ENCODE results near the gene MYBPC2.
"Not testable (repeated sequence)": the region's sequence is repeated elsewhere in the genome, so short reads cannot be mapped to it uniquely, and the experiment has no call there.

MYBPC2 gene

GRCh38 chr19:50435627-50436026 lies 2.9 kb downstream of the MYBPC2 start:
- Histone ChIP-seq H3K27me3 (no peaks in the 10 kb centered on the region), H3K36me3 (no peaks in the 10 kb centered on the region), H3K4me3 (ENCODE audit: low read depth, low read length) (no peak overlapping the region), H3K9me3 (no peaks in the 10 kb centered on the region), H3K4me1 (peaks cover 7% of the 10 kb centered on the region)
- DNase-seq: no peak
- no peak for TF ChIP-seq CTCF (IDR thresholded peaks at IDR 0.05; ENCODE audit: low read depth, low read length)

DNA sequence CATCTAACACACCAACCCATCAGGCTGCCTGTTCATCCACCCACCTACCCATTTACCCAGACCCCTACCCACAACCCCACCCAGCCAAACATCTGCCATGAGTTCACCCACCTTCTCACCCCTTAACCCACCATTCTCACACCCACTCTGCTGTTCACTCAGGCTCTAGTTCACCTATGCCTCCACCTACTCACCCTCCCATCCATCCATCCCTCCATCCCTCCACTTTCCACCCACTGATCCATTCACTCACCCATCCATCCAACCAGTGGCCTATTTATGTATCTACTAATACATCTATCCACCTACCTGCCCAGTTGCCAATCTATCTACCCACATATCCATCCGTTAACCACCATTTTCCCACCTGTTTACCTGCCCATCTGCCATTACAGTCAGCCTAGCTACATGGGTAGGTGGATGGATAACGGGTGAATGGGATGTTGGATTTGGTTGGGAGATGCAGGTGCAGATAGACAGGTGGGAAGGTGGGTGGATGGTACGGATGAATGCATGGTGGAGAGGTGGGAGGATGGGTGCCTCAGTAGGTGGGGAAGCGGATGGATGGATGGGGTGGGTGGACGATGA lies 5.3 kb downstream of the MYBPC2 start:
- Histone ChIP-seq H3K4me1 (peaks cover 5% of the 10 kb centered on the region), H3K27me3 (no peaks in the 10 kb centered on the region; the same call in 1 of the 2 replicates), H3K9me3 (no peaks in the 10 kb centered on the region), H3K4me3 (ENCODE audit: low read depth, low read length) (no peak overlapping the region), H3K36me3 (no peaks in the 10 kb centered on the region)
- TF ChIP-seq CTCF (IDR thresholded peaks at IDR 0.05; ENCODE audit: low read depth, low read length): no peak
- DNase-seq: no peak

- not testable (repeated sequence) for DNase-seq; H3K9me3 ChIP-seq; H3K4me1 ChIP-seq; H3K27me3 ChIP-seq; H3K36me3 ChIP-seq; H3K4me3 ChIP-seq (ENCODE audit: low read depth, low read length)
Observed at GRCh38 chr19:50439130-50439529, 6.4 kb downstream of the MYBPC2 start.

- no peaks in the 10 kb centered on the region for H3K36me3 ChIP-seq
- no peaks in the 10 kb centered on the region; the same call in 1 of the 2 replicates for H3K27me3 ChIP-seq
- no peak for TF ChIP-seq CTCF (IDR thresholded peaks at IDR 0.05; ENCODE audit: low read depth, low read length)
- H3K4me3 ChIP-seq (ENCODE audit: low read depth, low read length): no peak overlapping the region
- no peaks in the 10 kb centered on the region for H3K4me1 ChIP-seq
- no peaks in the 10 kb centered on the region for H3K9me3 ChIP-seq
- DNase-seq: no peak
Observed at GRCh38 chr19:50444059-50444458, 11.4 kb downstream of the MYBPC2 start.

DNA sequence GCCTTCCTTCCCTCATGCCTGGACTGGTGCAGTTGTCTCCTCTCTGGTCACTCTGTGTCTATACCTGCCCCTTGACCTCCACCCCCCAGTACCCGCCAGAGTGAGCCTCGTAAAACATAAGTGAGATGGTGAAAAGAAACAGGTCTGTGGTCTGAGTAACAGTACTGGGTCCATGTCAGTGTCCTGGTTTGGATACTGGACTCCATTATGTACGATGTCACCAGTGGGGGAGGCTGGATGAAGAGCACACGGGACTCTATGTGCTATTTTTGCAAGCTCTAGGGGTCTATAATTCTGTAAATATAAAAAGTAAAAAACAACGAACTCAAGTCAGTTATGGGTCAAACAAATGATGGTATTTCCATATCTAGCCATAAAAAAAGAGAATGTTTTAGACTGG lies 14.4 kb downstream of the MYBPC2 start:
- H3K27me3 ChIP-seq: no peaks in the 10 kb centered on the region; the same call in 1 of the 2 replicates
- DNase-seq: no peak
- H3K4me3 ChIP-seq (ENCODE audit: low read depth, low read length): no peak overlapping the region
- H3K4me1 ChIP-seq: no peaks in the 10 kb centered on the region
- H3K36me3 ChIP-seq: no peaks in the 10 kb centered on the region
- H3K9me3 ChIP-seq: no peaks in the 10 kb centered on the region
- TF ChIP-seq CTCF (IDR thresholded peaks at IDR 0.05; ENCODE audit: low read depth, low read length): no peak

- H3K27me3 ChIP-seq: no peaks in the 10 kb centered on the region
- H3K36me3 ChIP-seq: no peaks in the 10 kb centered on the region
- TF ChIP-seq CTCF (IDR thresholded peaks at IDR 0.05; ENCODE audit: low read depth, low read length): no peak
- H3K4me3 ChIP-seq (ENCODE audit: low read depth, low read length): no peak overlapping the region
- H3K9me3 ChIP-seq: no peaks in the 10 kb centered on the region
- H3K4me1 ChIP-seq: no peaks in the 10 kb centered on the region
- DNase-seq: no peak
Observed at GRCh38 chr19:50447750-50448149, 15.1 kb downstream of the MYBPC2 start.

All from BE2C (cell line).